ENCODE results near the gene RTN4R. TPM values are rescaled to one million over a fixed set of nuclear protein-coding genes. Genes with fewer than 3 reads are reported as not detected.
"Not testable (repeated sequence)": the region's sequence is repeated elsewhere in the genome, so short reads cannot be mapped to it uniquely, and the experiment has no call there.

Gene RTN4R
- total RNA-seq, 2 experiments from 2014 or later, result 0.36 to 0.50 TPM

DNA sequence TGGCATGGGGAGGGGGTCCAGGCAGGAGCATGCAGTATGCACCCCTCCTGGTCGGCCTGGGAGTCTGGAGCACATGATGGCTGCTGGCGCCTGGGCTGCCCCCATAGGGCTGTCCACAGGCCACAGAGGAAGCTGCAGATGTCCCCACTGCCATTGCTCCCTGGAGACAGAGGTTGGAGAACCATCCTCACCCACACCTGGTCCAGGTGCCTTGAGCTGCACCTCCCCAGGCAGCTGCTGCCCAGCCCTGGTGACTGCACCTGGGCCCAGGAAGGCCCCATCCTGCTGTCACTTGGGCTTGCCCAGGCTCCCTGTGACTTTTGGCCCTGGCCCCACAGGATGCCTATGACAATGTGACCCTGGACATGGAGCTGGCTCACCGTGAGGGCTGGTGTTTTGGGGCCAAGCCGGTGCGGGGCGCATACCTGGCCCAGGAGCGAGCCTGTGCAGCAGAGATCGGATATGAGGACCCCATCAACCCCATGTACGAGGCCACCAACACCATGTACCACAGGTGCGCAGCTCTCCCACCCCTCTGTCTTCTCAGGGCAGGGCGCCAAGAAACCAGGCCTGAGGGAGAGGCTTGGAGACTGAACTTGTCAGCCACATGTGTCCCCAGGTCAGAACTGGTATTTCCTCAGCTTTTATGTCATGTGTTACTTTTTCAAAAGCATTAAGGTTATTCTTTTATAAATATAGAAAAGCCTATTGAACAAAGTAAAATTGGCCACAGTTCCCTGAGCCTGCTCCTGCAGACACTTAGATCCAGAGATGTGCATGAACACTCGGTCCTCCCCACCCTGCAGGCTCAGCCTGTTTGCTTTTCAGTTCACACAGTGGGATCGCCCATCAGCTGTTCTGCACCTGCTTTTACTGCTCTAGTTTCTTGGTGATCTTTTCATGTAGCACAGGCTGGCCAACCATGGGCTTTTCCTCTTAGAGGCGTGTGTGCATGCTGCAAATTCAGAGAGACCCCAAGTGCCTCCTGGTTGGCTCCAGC lies 39.6 kb upstream of the RTN4R start:
- H3K27ac Mint-ChIP-seq; CTCF ChIA-PET; H3K4me3 Mint-ChIP-seq; H3K27me3 ChIP-seq (ENCODE audit: control insufficient read depth in 1 of 2, insufficient read depth in 2 of 2, low read length in 2 of 2); H3K4me1 Mint-ChIP-seq (ENCODE audit: low read depth); H3K9me3 ChIP-seq (ENCODE audit: control insufficient read depth in 1 of 2, insufficient read depth in 1 of 2, low read length in 2 of 2); DNase-seq; POLR2A ChIA-PET; H3K4me1 ChIP-seq (ENCODE audit: insufficient read depth, low read length); intact Hi-C loops (cut with DNase I, micrococcal nuclease); H3K36me3 ChIP-seq (ENCODE audit: insufficient read depth, low read length); H3K27ac ChIP-seq (ENCODE audit: low read depth in 1 of 2, low read length in 2 of 2); ATAC-seq (ENCODE audit: poor library complexity); H3K4me3 ChIP-seq (ENCODE audit: low read length); H3K27me3 Mint-ChIP-seq; H3K36me3 Mint-ChIP-seq (ENCODE audit: low read depth); H3K9me3 Mint-ChIP-seq: not testable (repeated sequence)

DNA sequence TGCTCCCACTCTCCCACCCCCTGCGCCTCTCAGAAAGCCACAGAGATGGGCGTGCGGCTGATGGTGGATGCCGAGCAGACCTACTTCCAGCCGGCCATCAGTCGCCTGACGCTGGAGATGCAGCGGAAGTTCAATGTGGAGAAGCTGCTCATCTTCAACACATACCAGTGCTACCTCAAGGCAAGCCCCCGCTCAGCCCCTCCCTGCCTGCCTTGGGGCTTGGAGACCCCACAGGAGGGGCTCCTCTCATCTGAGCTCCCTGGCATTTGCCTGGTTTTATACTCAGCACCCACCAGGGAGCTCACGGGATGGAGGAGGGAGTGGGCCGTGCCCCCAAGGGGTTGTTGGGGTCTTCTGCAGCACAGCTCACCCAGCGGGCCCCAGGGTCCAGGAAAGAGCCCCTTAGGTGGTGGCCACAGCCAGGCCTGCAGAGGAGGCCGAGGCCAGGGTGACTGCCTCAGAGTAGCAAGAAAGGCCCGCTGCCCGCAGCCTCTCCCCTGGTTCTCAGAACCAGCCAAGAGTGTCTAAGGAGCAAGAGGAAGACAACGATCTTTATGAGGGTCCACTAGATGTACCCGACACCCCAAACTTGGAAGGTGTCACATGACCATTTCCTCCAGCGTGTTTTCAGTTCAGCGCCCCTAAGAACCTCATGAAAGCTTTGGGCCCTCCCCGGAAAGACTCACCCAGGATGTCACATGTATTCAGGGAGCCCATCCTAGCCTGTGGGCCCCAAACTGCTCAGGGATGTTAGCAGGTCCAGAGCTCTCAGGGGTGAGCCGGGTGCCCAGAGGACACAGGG lies 38.7 kb upstream of the RTN4R start:
- POLR2A ChIA-PET; H3K36me3 ChIP-seq (ENCODE audit: insufficient read depth, low read length); H3K4me3 Mint-ChIP-seq; H3K27ac Mint-ChIP-seq; H3K4me1 Mint-ChIP-seq (ENCODE audit: low read depth); H3K27ac ChIP-seq (ENCODE audit: low read depth in 1 of 2, low read length in 2 of 2); H3K27me3 Mint-ChIP-seq; H3K36me3 Mint-ChIP-seq (ENCODE audit: low read depth); intact Hi-C loops (cut with DNase I, micrococcal nuclease); ATAC-seq (ENCODE audit: poor library complexity); H3K4me3 ChIP-seq (ENCODE audit: low read length); H3K9me3 Mint-ChIP-seq; H3K27me3 ChIP-seq (ENCODE audit: control insufficient read depth in 1 of 2, insufficient read depth in 2 of 2, low read length in 2 of 2); H3K4me1 ChIP-seq (ENCODE audit: insufficient read depth, low read length); H3K9me3 ChIP-seq (ENCODE audit: control insufficient read depth in 1 of 2, insufficient read depth in 1 of 2, low read length in 2 of 2): not testable (repeated sequence)
- CTCF ChIA-PET, result interaction anchor here (0.9 kb wide), 1 partner anchor 11 kb away, joined by 4 read pairs; no protein-coding TSS in a partner anchor
- peak in 1 of 14 experiments; percentile 24 for DNase-seq

- no peak for ATAC-seq (ENCODE audit: poor library complexity)
- no peaks in the 10 kb centered on the region for H3K9me3 ChIP-seq (ENCODE audit: control insufficient read depth in 1 of 2, insufficient read depth in 1 of 2, low read length in 2 of 2)
- no peaks in the 10 kb centered on the region for H3K9me3 Mint-ChIP-seq
- no peak for DNase-seq
- peaks cover 0 to 3% of the 10 kb centered on the region in 2 experiments for H3K27me3 ChIP-seq (ENCODE audit: control insufficient read depth in 1 of 2, insufficient read depth in 2 of 2, low read length in 2 of 2)
- intact Hi-C loops (cut with DNase I, micrococcal nuclease), result no loop called here
- H3K27me3 Mint-ChIP-seq, result peaks cover 4% of the 10 kb centered on the region
- no peaks in the 10 kb centered on the region for H3K36me3 Mint-ChIP-seq (ENCODE audit: low read depth)
- no peak overlapping the region for H3K4me3 Mint-ChIP-seq
- H3K4me1 Mint-ChIP-seq (ENCODE audit: low read depth), result no peaks in the 10 kb centered on the region
- no peaks in the 10 kb centered on the region for H3K36me3 ChIP-seq (ENCODE audit: insufficient read depth, low read length)
- no peak overlapping the region for H3K4me3 ChIP-seq (ENCODE audit: low read length)
- TF ChIP-seq, protein P1, sequence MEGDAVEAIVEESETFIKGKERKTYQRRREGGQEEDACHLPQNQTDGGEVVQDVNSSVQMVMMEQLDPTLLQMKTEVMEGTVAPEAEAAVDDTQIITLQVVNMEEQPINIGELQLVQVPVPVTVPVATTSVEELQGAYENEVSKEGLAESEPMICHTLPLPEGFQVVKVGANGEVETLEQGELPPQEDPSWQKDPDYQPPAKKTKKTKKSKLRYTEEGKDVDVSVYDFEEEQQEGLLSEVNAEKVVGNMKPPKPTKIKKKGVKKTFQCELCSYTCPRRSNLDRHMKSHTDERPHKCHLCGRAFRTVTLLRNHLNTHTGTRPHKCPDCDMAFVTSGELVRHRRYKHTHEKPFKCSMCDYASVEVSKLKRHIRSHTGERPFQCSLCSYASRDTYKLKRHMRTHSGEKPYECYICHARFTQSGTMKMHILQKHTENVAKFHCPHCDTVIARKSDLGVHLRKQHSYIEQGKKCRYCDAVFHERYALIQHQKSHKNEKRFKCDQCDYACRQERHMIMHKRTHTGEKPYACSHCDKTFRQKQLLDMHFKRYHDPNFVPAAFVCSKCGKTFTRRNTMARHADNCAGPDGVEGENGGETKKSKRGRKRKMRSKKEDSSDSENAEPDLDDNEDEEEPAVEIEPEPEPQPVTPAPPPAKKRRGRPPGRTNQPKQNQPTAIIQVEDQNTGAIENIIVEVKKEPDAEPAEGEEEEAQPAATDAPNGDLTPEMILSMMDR (IDR thresholded peaks at IDR 0.05), result no peak
- H3K4me1 ChIP-seq (ENCODE audit: insufficient read depth, low read length), result no peaks in the 10 kb centered on the region
- ChIA-PET CTCF (interaction anchor here (0.9 kb wide), 1 partner anchor 12 kb away, joined by 4 read pairs; no protein-coding TSS in a partner anchor), POLR2A (no interaction called here)
- H3K27ac ChIP-seq (ENCODE audit: low read depth in 1 of 2, low read length in 2 of 2), result no peak overlapping the region
- no peak overlapping the region for H3K27ac Mint-ChIP-seq
These were observed 38.0 kb upstream of the RTN4R start for GRCh38 chr22:20305894-20306645.

- H3K27me3 Mint-ChIP-seq; H3K4me3 ChIP-seq (ENCODE audit: low read length); H3K9me3 Mint-ChIP-seq; H3K27ac ChIP-seq (ENCODE audit: low read depth in 1 of 2, low read length in 2 of 2); DNase-seq; H3K4me1 ChIP-seq (ENCODE audit: insufficient read depth, low read length); H3K36me3 ChIP-seq (ENCODE audit: insufficient read depth, low read length); intact Hi-C loops (cut with DNase I, micrococcal nuclease); H3K9me3 ChIP-seq (ENCODE audit: control insufficient read depth in 1 of 2, insufficient read depth in 1 of 2, low read length in 2 of 2); H3K36me3 Mint-ChIP-seq (ENCODE audit: low read depth); CTCF ChIA-PET; ATAC-seq (ENCODE audit: poor library complexity); H3K27ac Mint-ChIP-seq; POLR2A ChIA-PET; H3K27me3 ChIP-seq (ENCODE audit: control insufficient read depth in 1 of 2, insufficient read depth in 2 of 2, low read length in 2 of 2); H3K4me3 Mint-ChIP-seq; H3K4me1 Mint-ChIP-seq (ENCODE audit: low read depth): not testable (repeated sequence)
These were observed 37.2 kb upstream of the RTN4R start for GRCh38 chr22:20305230-20305893.
